SK-N-SH (cell line): ENCODE results near the gene CCNG1. TPM values are rescaled to one million over a fixed set of nuclear protein-coding genes. Genes with fewer than 3 reads are reported as not detected.
A peak's percentile ranks its signal among the peaks of the same experiment; 100 is the strongest.
"Not testable (repeated sequence)": the region's sequence is repeated elsewhere in the genome, so short reads cannot be mapped to it uniquely, and the experiment has no call there.

Experiments used
- CTCF ChIA-PET: fragments of 300-600, 350-600 bp; formaldehyde crosslinking; extraction: SDS; loops from one replicate; lab custom pipeline; 2021; lab: Yijun Ruan, JAX
- POLR2A ChIA-PET: fragments of 350-600 bp; sonication (Branson Sonifier 250); formaldehyde crosslinking; extraction: SDS; loops from one replicate; lab custom pipeline; 2020; ENCODE audit warnings: antibody characterized with exemption, inconsistent platforms; lab: Yijun Ruan, JAX
- DNase-seq: peaks from one replicate; pipeline ENCODE4 v3.0.0; 2012
- H2AFZ ChIP-seq: fragments of 200-600 bp; sonication (generic); 2 replicates; pipeline ENCODE4 v1.8.1; 2016; ENCODE audit warnings: antibody characterized with exemption, mild to moderate bottlenecking, low read depth
- H3F3A ChIP-seq: fragments of 200-600 bp; sonication (generic); replicated peaks from 2 replicates; pipeline ENCODE3; 2016; ENCODE audit warnings: antibody characterized with exemption, mild to moderate bottlenecking; ENCODE audit not compliant: insufficient read depth
- H3K27ac ChIP-seq, 2 experiments: fragments of 200-500 bp in 1 of 2; fragments of 200-600 bp in 1 of 2; sonication (Bioruptor generic) in 1 of 2; sonication (generic), shearing (Covaris generic) in 1 of 2; 2 replicates each; pipeline versions ENCODE4 v1.5.1 to v1.6.1; 2014 to 2016; ENCODE audit warnings: low read depth in 2 of 2, inconsistent platforms in 1 of 2, low read length in 1 of 2, mild to moderate bottlenecking in 1 of 2, mixed read lengths in 1 of 2
- H3K27me3 ChIP-seq: fragments of 200-600 bp; sonication (generic), shearing (Covaris generic); 2 replicates; pipeline ENCODE4 v1.6.1; 2016; ENCODE audit warnings: mixed run types; ENCODE audit not compliant: insufficient read depth
- H3K36me3 ChIP-seq, 2 experiments: fragments of 200-500 bp in 1 of 2; fragments of 200-600 bp in 1 of 2; sonication (Bioruptor generic) in 1 of 2; sonication (generic) in 1 of 2; replicated peaks in 1 of 2; 2 replicates each; pipeline versions ENCODE3 to v1.5.1; 2014 to 2016; ENCODE audit warnings: low read length in 1 of 2, mild to moderate bottlenecking in 1 of 2; ENCODE audit not compliant: insufficient read depth in 2 of 2, control insufficient read depth in 1 of 2
- H3K4me1 ChIP-seq, 2 experiments: fragments of 200-500 bp in 1 of 2; fragments of 200-600 bp in 1 of 2; sonication (Bioruptor generic) in 1 of 2; sonication (generic), shearing (Covaris generic) in 1 of 2; 2 replicates each; pipeline versions ENCODE4 v1.5.1 to v1.6.1; 2014 to 2016; ENCODE audit warnings: low read depth in 1 of 2, low read length in 1 of 2, mixed run types in 1 of 2; ENCODE audit not compliant: insufficient read depth in 2 of 2, control insufficient read depth in 1 of 2
- H3K4me2 ChIP-seq: fragments of 200-600 bp; sonication (generic), shearing (Covaris generic); 2 replicates; pipeline ENCODE4 v1.6.1; 2017; ENCODE audit warnings: mixed run types
- H3K4me3 ChIP-seq, 2 experiments: fragments of 200-500 bp in 1 of 2; fragments of 200-600 bp in 1 of 2; sonication (Bioruptor generic) in 1 of 2; sonication (generic), shearing (Covaris generic) in 1 of 2; 2 replicates each; pipeline versions ENCODE4 v1.5.1 to v1.8.1; 2014 to 2016; ENCODE audit warnings: low read depth in 2 of 2, inconsistent platforms in 1 of 2, low read length in 1 of 2, mild to moderate bottlenecking in 1 of 2, mixed read lengths in 1 of 2, moderate library complexity in 1 of 2
- H3K79me2 ChIP-seq: fragments of 200-600 bp; sonication (generic); 2 replicates; pipeline ENCODE4 v1.8.1; 2017; ENCODE audit warnings: mild to moderate bottlenecking; ENCODE audit not compliant: insufficient read depth
- H3K9ac ChIP-seq: fragments of 200-600 bp; sonication (generic); 2 replicates; pipeline ENCODE4 v1.6.1; 2017; ENCODE audit warnings: mixed run types
- H3K9me2 ChIP-seq: fragments of 200-600 bp; sonication (generic); 2 replicates; pipeline ENCODE4 v1.6.1; 2017; ENCODE audit warnings: mixed run types
- H3K9me3 ChIP-seq: fragments of 200-600 bp; sonication (generic); 2 replicates; pipeline ENCODE4 v1.6.1; 2017; ENCODE audit warnings: mixed run types, mild to moderate bottlenecking, moderate library complexity
- H4K20me1 ChIP-seq: fragments of 200-600 bp; sonication (generic); 2 replicates; pipeline ENCODE4 v1.6.1; 2017; ENCODE audit warnings: mild to moderate bottlenecking, mixed run types; ENCODE audit not compliant: insufficient read depth
- ELF1 ChIP-seq: IDR thresholded peaks from 2 replicates; pipeline ENCODE4 v1.4.0; 2012
- EP300 ChIP-seq, 2 experiments: IDR thresholded peaks; 2 replicates each; pipeline versions ENCODE4 v1.4.0 to v1.6.1; 2012; ENCODE audit warnings: borderline replicate concordance in 1 of 2, low read depth in 1 of 2, low read length in 1 of 2
- FOSL2 ChIP-seq: IDR thresholded peaks from 2 replicates; pipeline ENCODE4 v1.4.0; 2012; ENCODE audit warnings: low read depth, mild to moderate bottlenecking, moderate library complexity, borderline replicate concordance
- GATA2 ChIP-seq: sonication (generic); formaldehyde crosslinking; IDR thresholded peaks from 2 replicates; pipeline ENCODE4 v1.5.0; 2020; ENCODE audit warnings: mild to moderate bottlenecking, missing genetic modification reagents
- IRF3 ChIP-seq: fragments of 150-350 bp; IDR thresholded peaks from 2 replicates; pipeline ENCODE4 v1.6.1; 2016; ENCODE audit warnings: mild to moderate bottlenecking, low read depth, low read length
- JUND ChIP-seq: IDR thresholded peaks from 2 replicates; pipeline ENCODE4 v1.4.0; 2012
- PBX3 ChIP-seq: IDR thresholded peaks from 2 replicates; pipeline ENCODE4; 2012
- RCOR1 ChIP-seq: fragments of 150-350 bp; IDR thresholded peaks from 2 replicates; pipeline ENCODE4 v1.6.1; 2017; ENCODE audit warnings: antibody characterized with exemption, low read length
- SIN3A ChIP-seq: IDR thresholded peaks from 2 replicates; pipeline ENCODE4 v1.6.1; 2012; ENCODE audit warnings: low read depth, mild to moderate bottlenecking, low read length, moderate library complexity, borderline replicate concordance
- SMC3 ChIP-seq: IDR thresholded peaks from 2 replicates; pipeline ENCODE4 v1.6.1; 2012; ENCODE audit warnings: low read depth, low read length, improper control_type of control experiment
- TCF12 ChIP-seq: IDR thresholded peaks from 2 replicates; pipeline ENCODE4 v1.4.0; 2012
- TEAD4 ChIP-seq: IDR thresholded peaks from 2 replicates; pipeline ENCODE4 v1.4.0; 2012; ENCODE audit warnings: mild to moderate bottlenecking, borderline replicate concordance; ENCODE audit not compliant: insufficient read depth
- USF1 ChIP-seq: IDR thresholded peaks from 2 replicates; pipeline ENCODE4 v1.4.0; 2012; ENCODE audit warnings: low read depth, borderline replicate concordance
- USF2 ChIP-seq: fragments of 150-350 bp; IDR thresholded peaks from 2 replicates; pipeline ENCODE4 v1.6.1; 2017; ENCODE audit warnings: antibody characterized with exemption, low read length, low read depth, borderline replicate concordance
- YY1 ChIP-seq: IDR thresholded peaks from 2 replicates; pipeline ENCODE4 v1.4.0; 2012; ENCODE audit warnings: low read depth, mild to moderate bottlenecking
- ZBTB33 ChIP-seq: IDR thresholded peaks from 2 replicates; pipeline ENCODE4 v1.4.0; 2012; ENCODE audit warnings: low read depth, borderline replicate concordance
- WGBS: methylation state at CpG from one replicate; pipeline ENCODE4 v1.1.6; 2017; ENCODE audit warnings: low lambda C conversion rate; 5-methylcytosine and 5-hydroxymethylcytosine counted together
- polyA plus RNA-seq, 3 experiments: library from polyadenylated mRNA; depleted of rRNA; stranded (reverse); fragments of >200 nt; gene quantifications; 2 replicates each; pipeline ENCODE4 v1.2.3, GENCODE V29; 2012

The CCNG1 gene
- polyA plus RNA-seq, 1 of the 3 experiments (the other 2 are of a cell fraction): 49.0 TPM

GRCh38 chr5:163451489-163451888 is 14.1 kb downstream of the CCNG1 start:
- Histone ChIP-seq H3K4me1 (peaks cover 2 to 7% of the 10 kb centered on the region in 2 experiments; a peak in 2 of 4 replicates), H3K9ac (no peak overlapping the region), H3K4me3 (no peak overlapping the region), H3K36me3 (peaks cover 63 to 76% of the 10 kb centered on the region in 2 experiments), H2AFZ (no peak overlapping the region), H3K27me3 (no peaks in the 10 kb centered on the region), H4K20me1 (no peaks in the 10 kb centered on the region), H3K79me2 (peaks cover 14% of the 10 kb centered on the region; the same call in 1 of the 2 replicates), H3K27ac (no peak overlapping the region), H3K9me3 (no peaks in the 10 kb centered on the region), H3F3A (peaks cover 71% of the 10 kb centered on the region), H3K9me2 (no peaks in the 10 kb centered on the region), H3K4me2 (no peak overlapping the region)
- DNase-seq: no peak
- TF ChIP-seq FOSL2 (no peak), PBX3 (no peak), RCOR1 (no peak), SMC3 (no peak), TEAD4 (no peak)
- ChIA-PET POLR2A (no interaction called here), CTCF (no interaction called here)
- 97% methylated on average over 8 of the region's 8 CpGs for WGBS

- H3K9me2 ChIP-seq: no peaks in the 10 kb centered on the region
- POLR2A ChIA-PET: no interaction called here
- H3K36me3 ChIP-seq: peaks cover 43 to 60% of the 10 kb centered on the region in 2 experiments
- H3K27ac ChIP-seq: peak overlapping the region; percentile 15 to 28; a peak in 1 of 4 replicates
- no peaks in the 10 kb centered on the region for H4K20me1 ChIP-seq
- no peak overlapping the region for H3K9ac ChIP-seq
- H3K27me3 ChIP-seq: no peaks in the 10 kb centered on the region
- H2AFZ ChIP-seq: no peak overlapping the region
- H3K9me3 ChIP-seq: no peaks in the 10 kb centered on the region
- CTCF ChIA-PET: no interaction called here
- DNase-seq: no peak
- H3K79me2 ChIP-seq: peaks cover 28% of the 10 kb centered on the region
- TF ChIP-seq USF1 (no peak), IRF3 (no peak), FOSL2 (no peak), GATA2 (CRISPR knock-in tag) (no peak), JUND (peak; percentile 39; the same call in 1 of the 2 replicates), TCF12 (0 out of 2 replicates have a peak, but pooled peaks have one; percentile 5), USF2 (no peak), SIN3A (no peak), ZBTB33 (no peak), EP300 (IDR thresholded peaks at IDR 0.05; ENCODE audit: borderline replicate concordance in 1 of 2, low read depth in 1 of 2, low read length in 1 of 2) (no peak), ELF1 (no peak), YY1 (no peak)
- H3F3A ChIP-seq: peaks cover 58% of the 10 kb centered on the region
- no peak overlapping the region for H3K4me3 ChIP-seq
- no peak overlapping the region; the same call in 1 of the 2 replicates for H3K4me2 ChIP-seq
- peaks cover 7% of the 10 kb centered on the region in 2 experiments; a peak in 3 of 4 replicates for H3K4me1 ChIP-seq
- 60% methylated on average over 1 of the region's 1 CpG for WGBS
Measured at GRCh38 chr5:163453705-163454104, 16.3 kb downstream of the CCNG1 start.

- H3K36me3 ChIP-seq: peaks cover 33 to 43% of the 10 kb centered on the region in 2 experiments
- 98% methylated on average over 17 of the region's 17 CpGs for WGBS
- H3F3A ChIP-seq: peaks cover 43% of the 10 kb centered on the region
- H3K4me3 ChIP-seq, H3K9me2 ChIP-seq, POLR2A ChIA-PET, DNase-seq, H3K27ac ChIP-seq, CTCF ChIA-PET, H4K20me1 ChIP-seq, H2AFZ ChIP-seq, H3K27me3 ChIP-seq, H3K9ac ChIP-seq, H3K4me2 ChIP-seq, H3K9me3 ChIP-seq, H3K4me1 ChIP-seq: not testable (repeated sequence)
- peaks cover 36% of the 10 kb centered on the region for H3K79me2 ChIP-seq
Measured at GRCh38 chr5:163455406-163455805, 18.0 kb downstream of the CCNG1 start.
